HG03045 (cell line): ENCODE results near the gene PDGFRA.
A peak's percentile ranks its signal among the peaks of the same experiment; 100 is the strongest.

ENCODE experiments used
- ATAC-seq: cut with Tn5 transposase; IDR thresholded peaks from one replicate; pipeline ENCODE4 v1.9.1; 2021; ENCODE audit warnings: mild to moderate bottlenecking, moderate library complexity; ENCODE audit not compliant: unreplicated experiment

The PDGFRA gene

GRCh38 chr4:54254915-54255246 lies 25.8 kb downstream of the PDGFRA start:
- ATAC-seq: no peak

GRCh38 chr4:54255881-54256280 lies 26.8 kb downstream of the PDGFRA start:
- ATAC-seq: no peak

- no peak for ATAC-seq
Observed at GRCh38 chr4:54256491-54257486, 27.7 kb downstream of the PDGFRA start.

- no peak for ATAC-seq
Observed at GRCh38 chr4:54265366-54265765, 36.3 kb downstream of the PDGFRA start.

- ATAC-seq: no peak
Observed at GRCh38 chr4:54268151-54268550, 39.1 kb downstream of the PDGFRA start.

GRCh38 chr4:54271464-54271863 lies 42.4 kb downstream of the PDGFRA start:
- ATAC-seq: no peak

- ATAC-seq: no peak
Observed at GRCh38 chr4:54272051-54272450, 43.0 kb downstream of the PDGFRA start.

- no peak for ATAC-seq
Observed at GRCh38 chr4:54274264-54274663, 45.2 kb downstream of the PDGFRA start.

GRCh38 chr4:54274795-54275665 lies 45.9 kb downstream of the PDGFRA start:
- no peak for ATAC-seq

- no peak for ATAC-seq
Observed at GRCh38 chr4:54276641-54277430, 47.7 kb downstream of the PDGFRA start.

- ATAC-seq: peak; percentile 48
Observed at GRCh38 chr4:54277691-54278090, 48.6 kb downstream of the PDGFRA start.

- ATAC-seq: no peak
Observed at GRCh38 chr4:54278216-54278615, 49.1 kb downstream of the PDGFRA start.

GRCh38 chr4:54281054-54281766 lies 52.1 kb downstream of the PDGFRA start:
- no peak for ATAC-seq

- ATAC-seq: no peak
Observed at GRCh38 chr4:54282837-54283236, 53.7 kb downstream of the PDGFRA start.

- no peak for ATAC-seq
Observed at GRCh38 chr4:54289316-54289715, 60.2 kb downstream of the PDGFRA start.

- ATAC-seq: no peak
Observed at GRCh38 chr4:54290980-54291379, 61.9 kb downstream of the PDGFRA start.

- ATAC-seq: no peak
Observed at GRCh38 chr4:54296548-54297203, 67.6 kb downstream of the PDGFRA start.

- no peak for ATAC-seq
Observed at GRCh38 chr4:54308110-54308509, 79.0 kb downstream of the PDGFRA start.

- peak; percentile 97 for ATAC-seq
Observed at GRCh38 chr4:54315561-54316538, 86.8 kb downstream of the PDGFRA start.
